Mesothelial cell of epicardium (in vitro differentiated cells): ENCODE data around the gene BRD2. TPM values are rescaled to one million over a fixed set of nuclear protein-coding genes. Genes with fewer than 3 reads are reported as not detected.

Source experiments
- DNase-seq, 2 experiments: peaks; one replicate each; pipeline ENCODE4 v3.0.0; 2021; ENCODE audit warnings: low spot score in 2 of 2; ENCODE audit not compliant: unreplicated experiment in 2 of 2
- H3K27ac Mint-ChIP-seq: 2 replicates; pipeline ENCODE4 v1.8.0; 2021; ENCODE audit warnings: mixed read lengths
- H3K27me3 Mint-ChIP-seq: 2 replicates; pipeline ENCODE4 v1.8.0; 2021; ENCODE audit warnings: low read depth, mixed read lengths
- H3K36me3 Mint-ChIP-seq: 2 replicates; pipeline ENCODE4 v1.8.0; 2021; ENCODE audit warnings: mixed read lengths
- H3K4me1 Mint-ChIP-seq: 2 replicates; pipeline ENCODE4 v1.8.0; 2021; ENCODE audit warnings: mixed read lengths
- H3K4me3 Mint-ChIP-seq: 2 replicates; pipeline ENCODE4 v1.8.0; 2021; ENCODE audit warnings: mild to moderate bottlenecking, moderate library complexity, mixed read lengths
- H3K9me3 Mint-ChIP-seq: 2 replicates; pipeline ENCODE4 v1.8.0; 2021; ENCODE audit warnings: mixed read lengths
- CTCF ChIP-seq: fragments of 200-600 bp; sonication (generic); IDR thresholded peaks from one replicate; pipeline ENCODE4 v1.5.0; 2021; ENCODE audit warnings: antibody characterized with exemption; ENCODE audit not compliant: unreplicated experiment
- total RNA-seq: library from RNA; stranded (reverse); gene quantifications from 3 replicates; pipeline ENCODE4 v1.2.1, GENCODE V29; 2021

Gene BRD2
- total RNA-seq, 1 donor from 2014 or later: 246 TPM

- H3K4me3 Mint-ChIP-seq: no peak overlapping the region
- H3K9me3 Mint-ChIP-seq: no peaks in the 10 kb centered on the region
- no peaks in the 10 kb centered on the region for H3K4me1 Mint-ChIP-seq
- no peak overlapping the region for H3K27ac Mint-ChIP-seq
- no peak for DNase-seq
- H3K36me3 Mint-ChIP-seq: no peaks in the 10 kb centered on the region
- H3K27me3 Mint-ChIP-seq: peaks cover 63% of the 10 kb centered on the region
- TF ChIP-seq CTCF: no peak
Measured at GRCh38 chr6:32995448-32995847, 27.1 kb downstream of the BRD2 start.

- no peak overlapping the region for H3K4me3 Mint-ChIP-seq
- TF ChIP-seq CTCF: no peak
- no peak overlapping the region for H3K27ac Mint-ChIP-seq
- no peaks in the 10 kb centered on the region for H3K36me3 Mint-ChIP-seq
- H3K4me1 Mint-ChIP-seq: no peaks in the 10 kb centered on the region
- peaks cover 80% of the 10 kb centered on the region for H3K27me3 Mint-ChIP-seq
- DNase-seq: no peak
- no peaks in the 10 kb centered on the region for H3K9me3 Mint-ChIP-seq
Measured at GRCh38 chr6:33000055-33000454, 31.7 kb downstream of the BRD2 start.

GRCh38 chr6:33001685-33002084, 33.3 kb downstream of the BRD2 start:
- Mint-ChIP-seq H3K4me3 (no peak overlapping the region), H3K36me3 (no peaks in the 10 kb centered on the region), H3K27ac (no peak overlapping the region), H3K27me3 (peaks cover 70% of the 10 kb centered on the region), H3K4me1 (no peaks in the 10 kb centered on the region), H3K9me3 (no peaks in the 10 kb centered on the region)
- no peak for DNase-seq
- TF ChIP-seq CTCF: no peak

- no peak for DNase-seq
- Mint-ChIP-seq H3K36me3 (no peaks in the 10 kb centered on the region), H3K4me3 (no peak overlapping the region), H3K27me3 (peaks cover 64% of the 10 kb centered on the region), H3K9me3 (no peaks in the 10 kb centered on the region), H3K27ac (no peak overlapping the region), H3K4me1 (peaks cover 9% of the 10 kb centered on the region)
- TF ChIP-seq CTCF: no peak
Measured at GRCh38 chr6:33004940-33005339, 36.5 kb downstream of the BRD2 start.

- no peak for TF ChIP-seq CTCF
- no peaks in the 10 kb centered on the region for H3K9me3 Mint-ChIP-seq
- H3K27me3 Mint-ChIP-seq: peaks cover 44% of the 10 kb centered on the region
- H3K27ac Mint-ChIP-seq: no peak overlapping the region
- H3K36me3 Mint-ChIP-seq: no peaks in the 10 kb centered on the region
- H3K4me1 Mint-ChIP-seq: peaks cover 9% of the 10 kb centered on the region
- peak overlapping the region; percentile 73 for H3K4me3 Mint-ChIP-seq
- no peak for DNase-seq
Measured at GRCh38 chr6:33007831-33008400, 39.5 kb downstream of the BRD2 start.
